Fibroblast of the aortic adventitia (primary cell): Measurements from ENCODE around the gene JAKMIP1. TPM values are rescaled to one million over a fixed set of nuclear protein-coding genes. Genes with fewer than 3 reads are reported as not detected.

Experiments used
- DNase-seq: peaks from one replicate; pipeline ENCODE4 v3.0.0-alpha.2; 2010; ENCODE audit warnings: low read depth
- H3K4me3 ChIP-seq: 2 replicates; pipeline ENCODE4 v1.5.1; 2011; ENCODE audit warnings: low read depth, mild to moderate bottlenecking, control low read depth, low read length, moderate library complexity
- CTCF ChIP-seq: IDR thresholded peaks from 2 replicates; pipeline ENCODE4 v1.5.1; 2011; ENCODE audit warnings: mild to moderate bottlenecking, low read length, control low read depth, inconsistent platforms; ENCODE audit not compliant: insufficient read depth
- total RNA-seq: library from RNA; depleted of rRNA; stranded (reverse); fragments of >200 nt; gene quantifications from 2 replicates; pipeline ENCODE4 v1.2.3, GENCODE V29; 2012; ENCODE audit warnings: low replicate concordance

JAKMIP1 gene
- total RNA-seq, 1 donor: not detected

- no peak for DNase-seq
- no peak for TF ChIP-seq CTCF
- H3K4me3 ChIP-seq: no peak overlapping the region
These were observed 94.9 kb downstream of the JAKMIP1 start for GRCh38 chr4:6105311-6105911.

- no peak for DNase-seq
- no peak for TF ChIP-seq CTCF
- H3K4me3 ChIP-seq: no peak overlapping the region
These were observed 95.7 kb downstream of the JAKMIP1 start for GRCh38 chr4:6104541-6105130.

GRCh38 chr4:6097581-6097980 lies 102.8 kb downstream of the JAKMIP1 start:
- no peak for TF ChIP-seq CTCF
- DNase-seq: no peak
- H3K4me3 ChIP-seq: no peak overlapping the region

GRCh38 chr4:6095897-6096296 lies 104.5 kb downstream of the JAKMIP1 start:
- no peak for DNase-seq
- no peak for TF ChIP-seq CTCF
- no peak overlapping the region for H3K4me3 ChIP-seq

- no peak for DNase-seq
- TF ChIP-seq CTCF: no peak
- no peak overlapping the region for H3K4me3 ChIP-seq
These were observed 105.2 kb downstream of the JAKMIP1 start for GRCh38 chr4:6095023-6095752.

GRCh38 chr4:6093671-6094070 lies 106.7 kb downstream of the JAKMIP1 start:
- no peak for TF ChIP-seq CTCF
- no peak overlapping the region for H3K4me3 ChIP-seq
- DNase-seq: no peak
